ENCODE measurements around the gene CUX1.
"Not testable (repeated sequence)": the region's sequence is repeated elsewhere in the genome, so short reads cannot be mapped to it uniquely, and the experiment has no call there.

CUX1 gene

GRCh38 chr7:102044984-102045673 lies 227.7 kb downstream of the CUX1 start:
- DNase-seq (ENCODE audit: low read depth in 2 of 2) = no peak

- no peak for DNase-seq (ENCODE audit: low read depth in 2 of 2)
Measured at GRCh38 chr7:102045681-102046372, 228.4 kb downstream of the CUX1 start.

- no peak for DNase-seq (ENCODE audit: low read depth in 2 of 2)
Measured at GRCh38 chr7:102046373-102047117, 229.1 kb downstream of the CUX1 start.

- no peak for DNase-seq (ENCODE audit: low read depth in 2 of 2)
Measured at GRCh38 chr7:102047167-102047566, 229.7 kb downstream of the CUX1 start.

GRCh38 chr7:102049765-102050164 lies 232.3 kb downstream of the CUX1 start:
- no peak for DNase-seq (ENCODE audit: low read depth in 2 of 2)

- no peak for DNase-seq (ENCODE audit: low read depth in 2 of 2)
Measured at GRCh38 chr7:102050864-102051460, 233.5 kb downstream of the CUX1 start.

- DNase-seq (ENCODE audit: low read depth in 2 of 2) = not testable (repeated sequence)
Measured at GRCh38 chr7:102051736-102052135, 234.3 kb downstream of the CUX1 start.

GRCh38 chr7:102054158-102054557 lies 236.7 kb downstream of the CUX1 start:
- DNase-seq (ENCODE audit: low read depth in 2 of 2) = no peak

- no peak for DNase-seq (ENCODE audit: low read depth in 2 of 2)
Measured at GRCh38 chr7:102055181-102055976, 238.0 kb downstream of the CUX1 start.

GRCh38 chr7:102059524-102059923 lies 242.1 kb downstream of the CUX1 start:
- no peak for DNase-seq (ENCODE audit: low read depth in 2 of 2)

GRCh38 chr7:102061354-102061945 lies 244.0 kb downstream of the CUX1 start:
- no peak for DNase-seq (ENCODE audit: low read depth in 2 of 2)

GRCh38 chr7:102061981-102062390 lies 244.6 kb downstream of the CUX1 start:
- DNase-seq (ENCODE audit: low read depth in 2 of 2) = no peak

GRCh38 chr7:102063690-102064180 lies 246.3 kb downstream of the CUX1 start:
- DNase-seq (ENCODE audit: low read depth in 2 of 2) = no peak

- no peak for DNase-seq (ENCODE audit: low read depth in 2 of 2)
Measured at GRCh38 chr7:102064361-102065025, 247.1 kb downstream of the CUX1 start.

- no peak for DNase-seq (ENCODE audit: low read depth in 2 of 2)
Measured at GRCh38 chr7:102065226-102065625, 247.8 kb downstream of the CUX1 start.

GRCh38 chr7:102066476-102066875 lies 249.1 kb downstream of the CUX1 start:
- DNase-seq (ENCODE audit: low read depth in 2 of 2) = no peak

- DNase-seq (ENCODE audit: low read depth in 2 of 2) = no peak
Measured at GRCh38 chr7:102068846-102069245, 251.4 kb downstream of the CUX1 start.

GRCh38 chr7:102069931-102070629 lies 252.7 kb downstream of the CUX1 start:
- no peak for DNase-seq (ENCODE audit: low read depth in 2 of 2)

- no peak for DNase-seq (ENCODE audit: low read depth in 2 of 2)
Measured at GRCh38 chr7:102072003-102072402, 254.6 kb downstream of the CUX1 start.

Data from stimulated activated CD4-positive, alpha-beta T cell treated with anti-CD3 and anti-CD28 coated beads, Interleukin-1b, Interleukin-23, amount 100 ng/mL, for 1 hour (primary cell).